Measurements from ENCODE around the gene DIP2C.

DIP2C gene

DNA sequence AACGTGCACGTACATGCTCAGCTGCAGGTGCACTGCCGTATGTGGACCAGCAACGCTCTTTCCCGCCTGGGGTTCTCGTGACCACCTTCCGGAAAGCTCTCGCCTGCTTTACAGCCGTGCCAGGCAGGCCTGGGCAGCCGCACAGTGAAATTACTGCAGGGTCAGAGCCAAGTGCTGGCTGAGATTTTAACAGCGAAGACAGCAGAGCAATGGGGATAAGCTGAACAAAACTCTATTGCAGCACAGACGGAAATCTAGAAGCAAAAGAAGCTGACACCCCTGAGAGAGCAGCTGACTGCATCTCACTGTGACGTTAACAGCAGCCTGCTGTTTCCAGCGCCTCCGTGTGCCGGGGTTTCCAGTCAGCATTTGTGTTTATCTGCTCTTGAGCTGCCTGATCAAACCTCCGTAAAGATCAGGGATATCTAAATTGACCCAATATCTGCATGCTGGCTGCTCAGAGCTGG lies 179.0 kb downstream of the DIP2C start:
- DNase-seq, result no peak

DNA sequence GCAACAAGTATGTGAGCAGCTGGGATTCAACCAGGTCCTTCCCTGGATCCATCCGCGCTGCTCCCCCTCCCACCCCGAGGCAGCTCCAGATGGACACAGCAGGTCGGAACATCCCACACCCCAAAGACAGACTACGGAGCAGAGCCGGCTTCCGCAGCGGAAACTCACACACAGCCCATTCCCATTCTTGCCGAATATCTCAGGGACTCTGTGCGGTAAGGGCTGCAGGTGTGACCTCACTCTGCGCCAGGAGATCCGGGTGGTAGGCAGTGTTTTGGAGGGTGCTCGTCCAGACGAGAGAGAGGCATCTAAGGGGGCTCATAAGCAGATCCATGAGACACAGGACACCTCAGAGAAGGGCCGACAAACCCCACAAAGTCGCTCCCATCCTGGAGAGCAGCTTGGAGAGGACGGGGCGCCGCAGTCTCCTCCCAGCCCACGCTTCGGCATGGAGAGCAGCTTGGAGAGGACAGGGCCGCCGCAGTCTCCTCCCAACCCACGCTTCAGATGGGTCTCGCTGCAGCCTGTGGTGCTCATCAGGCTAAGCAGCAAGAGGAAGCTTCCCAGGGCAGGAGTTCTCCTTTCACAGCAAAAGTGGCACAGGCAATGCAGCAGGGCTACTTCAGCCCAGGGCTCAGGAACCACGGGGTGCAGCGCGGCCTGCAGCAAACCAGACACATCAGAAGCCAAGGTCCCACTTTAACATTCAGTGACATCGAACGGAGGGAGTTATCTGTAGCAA lies 179.9 kb downstream of the DIP2C start:
- DNase-seq, result no peak

DNA sequence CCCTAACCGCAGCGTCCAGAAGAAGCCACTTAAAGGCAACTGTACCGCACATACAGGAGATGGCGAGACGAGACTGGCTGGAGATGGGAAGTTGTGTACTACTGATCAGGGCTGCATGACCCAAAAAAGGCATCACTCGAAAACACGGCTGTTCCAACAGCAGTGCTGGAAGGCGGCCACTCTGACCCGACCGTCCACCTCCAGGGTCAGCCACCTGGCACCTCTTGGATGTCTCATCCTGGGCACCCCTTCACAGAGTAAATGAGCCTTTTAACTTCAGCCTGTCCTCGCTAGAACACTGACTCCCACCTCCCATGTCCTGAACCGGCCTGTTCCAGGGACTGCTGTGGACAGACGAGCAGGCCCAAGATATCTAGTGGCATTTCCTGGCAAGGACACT lies 180.7 kb downstream of the DIP2C start:
- DNase-seq, result no peak

DNA sequence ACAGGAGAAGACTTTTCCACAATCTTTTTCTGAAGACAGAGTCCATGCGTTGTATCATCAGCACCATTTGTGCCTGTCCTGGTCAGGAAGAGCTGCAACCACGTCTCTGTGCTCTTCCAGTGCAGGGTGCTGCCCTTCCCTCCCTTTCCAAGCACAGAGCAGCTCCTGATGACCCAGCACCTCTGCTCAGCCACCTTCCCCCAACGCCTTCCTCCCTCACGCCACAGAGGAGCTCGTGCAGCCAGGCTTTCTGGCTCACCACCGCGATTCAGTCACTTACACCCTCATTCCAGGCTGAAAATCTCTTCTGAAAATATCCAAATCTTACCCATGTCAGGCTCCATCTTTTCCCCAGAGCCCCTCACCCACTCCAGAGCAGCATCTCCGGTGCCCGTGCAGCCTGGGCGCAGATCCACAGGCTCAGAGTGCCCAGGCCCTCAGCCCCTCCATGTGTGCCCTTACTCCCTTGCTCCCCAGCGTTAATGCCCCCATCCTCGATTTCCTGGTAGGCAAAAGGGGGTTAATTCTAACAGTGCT lies 181.5 kb downstream of the DIP2C start:
- DNase-seq, result no peak

DNA sequence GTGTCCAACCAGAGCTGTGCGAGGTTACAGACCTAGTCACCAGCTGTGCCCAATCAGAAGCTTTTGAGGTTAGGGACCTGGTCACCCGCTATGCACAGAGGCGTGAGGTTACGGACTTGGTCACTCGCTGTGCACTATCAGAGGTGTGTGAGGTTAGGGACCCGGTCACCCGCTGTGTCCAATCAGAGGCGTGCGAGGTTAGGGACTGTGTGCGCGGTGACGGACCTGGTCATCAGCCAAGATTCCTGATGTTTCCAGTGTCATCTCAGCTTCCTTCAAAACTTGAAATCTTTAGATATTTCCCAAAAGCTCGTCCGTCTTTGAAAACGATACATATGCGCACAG lies 182.1 kb downstream of the DIP2C start:
- DNase-seq, result no peak

DNA sequence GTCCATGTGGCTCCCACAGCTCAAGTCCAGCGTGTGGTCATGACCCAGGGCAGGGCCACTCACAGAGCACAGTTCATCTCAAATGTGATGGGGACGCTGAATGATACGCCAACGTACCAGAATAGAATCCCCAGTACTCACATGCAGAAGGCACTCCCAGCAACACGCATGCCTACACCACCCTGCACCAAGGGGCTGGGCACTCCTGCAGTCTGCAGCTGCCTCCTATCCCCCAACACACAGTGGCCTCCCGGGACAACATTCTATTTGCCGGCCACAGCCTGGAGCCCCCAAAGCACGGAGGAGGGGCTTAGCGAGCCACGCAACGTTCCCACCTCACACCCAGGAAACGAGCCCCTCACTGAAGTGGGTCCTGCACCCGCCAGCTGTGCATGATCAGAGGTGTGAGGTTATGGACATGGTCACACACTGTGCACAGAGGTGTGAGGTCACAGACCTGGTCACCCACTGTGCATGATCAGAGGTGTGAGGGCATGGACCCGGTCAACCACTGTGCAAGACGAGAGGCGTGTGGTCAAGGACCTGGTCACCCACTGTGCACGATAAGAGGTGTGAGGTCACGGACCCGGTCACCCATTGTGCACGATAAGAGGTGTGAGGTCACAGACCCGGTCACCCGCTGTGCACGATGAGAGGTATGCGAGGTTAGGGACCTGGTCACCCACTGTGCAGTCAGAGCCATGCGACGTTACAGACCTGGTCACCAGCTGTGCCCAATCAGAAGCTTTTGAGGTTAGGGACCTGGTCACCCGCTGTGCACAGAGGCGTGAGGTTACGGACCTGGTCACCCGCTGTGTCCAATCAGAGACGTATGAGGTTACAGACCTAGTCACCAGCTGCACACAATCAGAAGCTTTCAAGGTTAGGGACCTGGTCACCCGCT lies 182.8 kb downstream of the DIP2C start:
- DNase-seq, result no peak

DNA sequence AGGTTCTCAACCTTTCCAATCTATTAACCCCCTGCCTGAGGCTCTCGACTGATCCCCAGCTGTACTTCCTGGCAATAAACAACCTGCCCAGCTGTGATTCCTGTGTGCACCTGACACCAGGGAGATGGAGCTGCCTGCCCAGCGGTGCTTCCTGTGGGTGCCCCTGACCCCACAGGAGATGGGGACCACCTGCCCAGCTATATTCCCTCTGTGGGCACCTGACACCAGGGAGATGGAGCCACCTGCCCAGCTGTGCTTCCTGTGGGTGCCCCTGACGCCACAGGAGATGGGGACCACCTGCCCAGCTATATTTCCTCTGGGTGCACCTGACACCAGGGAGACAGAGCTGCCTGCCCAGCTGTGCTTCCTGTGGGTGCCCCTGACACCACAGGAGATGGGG lies 184.0 kb downstream of the DIP2C start:
- no peak for DNase-seq

DNA sequence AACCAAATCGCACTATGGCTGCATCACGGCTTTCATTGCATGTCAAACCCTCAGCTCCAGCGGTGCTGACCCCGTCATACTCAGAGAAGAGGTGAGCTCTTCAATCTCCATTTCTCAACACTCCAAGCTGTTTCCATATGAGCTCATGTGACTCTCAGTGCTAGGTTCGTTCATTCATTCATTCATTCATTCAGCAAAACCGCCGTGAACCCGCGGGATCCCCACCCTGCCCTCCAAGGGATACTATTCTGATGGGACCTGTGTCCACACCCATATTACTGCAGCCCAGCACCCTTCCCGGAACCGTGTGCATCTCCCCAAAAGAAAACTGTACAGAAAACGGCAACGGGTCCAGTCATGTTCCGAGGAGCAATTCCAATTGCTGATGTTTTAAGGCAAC lies 184.7 kb downstream of the DIP2C start:
- no peak for DNase-seq

DNA sequence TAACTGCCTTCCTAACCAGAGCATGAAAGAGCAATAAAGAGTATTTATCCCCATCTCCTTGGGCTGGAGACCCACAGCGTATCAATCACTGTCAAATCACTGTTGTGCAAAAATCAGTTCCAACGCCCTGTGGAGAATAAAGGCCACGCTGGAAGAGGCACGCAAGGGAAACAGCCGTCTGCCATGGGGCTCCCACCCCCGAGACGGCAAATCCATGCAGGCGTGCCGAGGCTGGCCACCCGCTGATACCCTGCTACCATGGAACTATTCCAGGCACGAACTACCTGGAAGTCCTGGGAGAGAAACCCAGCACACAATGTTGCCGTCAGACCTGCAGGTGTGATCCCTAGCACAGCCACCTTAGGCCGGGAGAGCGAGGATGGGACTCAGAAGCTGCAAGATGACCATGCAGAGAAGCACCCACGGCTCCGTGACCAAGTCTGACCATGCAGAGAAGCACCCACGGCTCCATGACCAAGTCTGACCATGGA lies 185.3 kb downstream of the DIP2C start:
- DNase-seq, result no peak

DNA sequence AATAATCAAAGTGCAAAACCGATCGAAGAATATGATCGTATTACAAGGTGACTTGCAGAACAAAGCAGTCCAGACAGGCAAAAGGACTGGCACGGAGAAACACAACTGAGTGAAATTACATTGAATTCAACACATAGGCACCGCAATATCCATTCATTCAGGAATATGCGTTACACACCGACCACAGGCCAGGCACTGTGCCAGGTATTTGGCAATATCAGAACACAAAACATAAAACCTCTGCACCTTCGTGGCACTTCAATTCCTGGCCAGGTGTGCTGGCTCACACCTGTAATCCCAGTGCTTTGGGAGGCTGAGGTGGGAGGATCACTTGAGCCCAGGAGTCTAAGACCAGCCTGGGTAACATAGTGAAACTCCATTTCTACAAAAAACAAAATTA lies 187.9 kb downstream of the DIP2C start:
- no peak for DNase-seq

DNA sequence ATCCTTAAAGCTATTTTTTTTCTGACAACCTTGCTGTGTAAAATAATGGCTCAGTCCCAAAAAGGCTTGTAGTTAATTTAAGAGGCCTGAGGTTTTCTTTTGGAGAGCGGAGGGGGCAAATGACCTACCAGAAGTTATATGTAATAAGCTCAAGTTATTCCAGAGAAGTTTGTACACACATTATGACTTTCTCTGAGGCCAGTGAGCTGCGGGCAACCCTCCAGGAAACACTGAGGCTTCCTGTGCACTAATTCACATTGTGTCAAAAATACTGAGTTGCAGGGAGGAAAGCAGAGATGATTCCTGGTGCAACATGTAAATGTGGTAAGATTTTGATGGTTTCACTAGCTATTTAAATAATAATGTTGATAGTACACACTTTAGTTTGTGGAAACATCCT lies 188.6 kb downstream of the DIP2C start:
- DNase-seq, result no peak

DNA sequence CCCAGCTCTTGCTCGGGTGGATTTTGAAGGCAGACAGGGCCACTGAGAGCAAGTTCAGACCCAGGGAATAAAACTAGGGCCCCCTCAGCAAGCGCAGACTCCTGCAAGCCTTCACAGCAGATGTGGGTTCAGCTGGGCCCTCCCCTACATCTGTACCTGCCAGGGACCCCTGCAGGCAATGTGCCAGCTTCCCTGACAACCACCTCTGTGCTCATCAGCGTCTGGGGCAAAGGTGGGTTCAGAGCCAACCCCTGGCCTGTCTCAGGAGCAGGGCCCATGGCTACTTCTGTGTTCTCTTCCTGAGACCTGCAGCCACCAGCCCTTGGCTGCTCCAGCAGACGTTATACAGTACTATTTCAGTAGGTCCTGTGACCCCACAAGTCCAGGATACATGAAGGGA lies 189.5 kb downstream of the DIP2C start:
- no peak for DNase-seq

DNA sequence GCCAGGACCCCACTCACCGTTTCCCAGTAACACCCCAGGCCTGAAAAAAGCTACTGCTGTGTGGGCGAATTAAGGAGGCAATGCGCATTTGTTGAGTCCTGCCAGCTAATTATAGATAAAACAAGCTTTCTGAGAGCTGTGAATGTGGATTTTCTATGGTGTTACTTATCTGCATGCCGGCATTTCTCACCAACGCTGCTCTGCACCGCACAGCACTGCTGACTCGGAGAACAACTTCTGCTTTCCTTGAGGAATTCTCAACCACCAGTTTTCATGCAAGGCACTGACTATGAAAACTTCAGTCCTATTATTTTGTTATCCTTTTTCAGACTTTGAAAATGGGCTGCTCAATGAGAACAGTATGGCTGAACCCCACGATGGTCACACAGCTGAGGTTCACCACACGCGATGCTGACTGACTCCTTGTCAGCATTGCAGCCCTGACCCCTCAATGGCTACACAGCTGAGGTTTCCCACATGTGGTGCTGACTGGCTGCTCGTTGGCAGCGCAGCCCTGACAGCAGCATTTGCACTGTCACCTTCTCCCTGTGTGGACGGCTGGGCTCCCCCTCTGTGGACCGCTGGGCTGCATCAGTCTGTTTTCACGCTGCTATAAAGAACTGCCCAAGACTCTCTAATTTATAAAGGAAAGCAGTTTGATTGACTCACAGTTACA lies 190.6 kb downstream of the DIP2C start:
- DNase-seq, result no peak

DNA sequence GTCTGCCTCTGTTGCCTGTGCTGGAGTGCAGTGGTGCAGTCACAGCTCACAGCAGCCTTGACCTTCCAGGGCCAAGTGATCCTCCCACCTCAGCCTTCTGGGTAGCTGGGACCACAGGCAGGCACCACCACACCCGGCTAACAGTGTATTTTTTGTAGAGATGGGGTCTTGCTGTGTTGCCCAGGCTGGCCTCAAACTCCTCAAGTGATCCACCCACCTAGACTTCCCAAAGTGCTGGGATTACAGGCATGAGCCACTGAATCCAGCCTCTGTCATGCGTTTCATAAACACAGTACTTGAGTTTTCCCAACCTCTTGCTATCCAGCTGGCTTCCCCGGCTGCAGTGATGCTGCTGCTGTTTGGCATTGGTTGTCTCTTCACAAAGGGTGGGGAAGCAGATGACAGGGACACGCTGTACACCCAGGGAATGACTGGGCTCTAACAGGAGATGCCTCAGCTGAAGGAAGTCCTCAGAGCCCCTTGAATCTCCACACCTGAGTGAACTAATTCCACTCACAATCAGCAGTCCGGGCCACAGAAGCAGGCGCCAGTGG lies 191.5 kb downstream of the DIP2C start:
- DNase-seq, result no peak

DNA sequence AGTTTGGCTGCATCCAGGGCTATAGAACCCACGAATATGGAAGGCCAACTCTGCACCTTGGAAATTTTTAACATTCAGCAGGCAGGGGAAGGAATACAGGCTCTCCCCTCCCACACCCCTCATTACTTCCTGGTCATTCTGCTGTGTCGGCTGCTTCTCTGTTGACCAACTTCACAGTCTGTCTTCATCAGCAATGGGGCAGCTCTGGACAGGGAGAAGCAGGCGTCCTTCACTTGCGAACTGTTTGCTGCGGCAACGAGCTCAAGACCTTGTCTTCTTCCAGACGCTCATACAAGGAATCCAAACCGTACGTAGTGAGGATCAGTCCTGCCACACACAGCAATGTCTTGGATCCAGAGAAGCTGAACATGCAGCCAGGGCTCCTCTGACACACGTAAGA lies 192.2 kb downstream of the DIP2C start:
- DNase-seq, result no peak

DNA sequence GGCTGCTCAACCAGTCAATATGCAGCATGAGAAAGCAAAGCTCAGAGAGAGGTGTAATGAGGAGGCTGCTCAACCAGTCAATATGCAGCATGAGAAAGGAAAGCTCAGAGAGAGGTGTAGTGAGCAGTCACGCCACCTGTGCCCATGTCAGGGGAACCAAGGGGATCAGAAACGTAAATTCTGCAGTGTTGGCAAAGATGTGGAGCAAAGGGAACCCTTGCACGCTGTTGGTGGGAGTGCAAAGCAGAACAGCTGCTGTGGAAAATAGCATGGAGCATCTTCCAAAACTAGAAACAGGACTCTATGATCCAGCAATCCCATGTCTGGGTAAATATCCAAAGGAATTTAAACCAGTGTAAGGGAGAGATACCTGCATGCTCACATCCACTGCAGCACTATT lies 194.9 kb downstream of the DIP2C start:
- no peak for DNase-seq

DNA sequence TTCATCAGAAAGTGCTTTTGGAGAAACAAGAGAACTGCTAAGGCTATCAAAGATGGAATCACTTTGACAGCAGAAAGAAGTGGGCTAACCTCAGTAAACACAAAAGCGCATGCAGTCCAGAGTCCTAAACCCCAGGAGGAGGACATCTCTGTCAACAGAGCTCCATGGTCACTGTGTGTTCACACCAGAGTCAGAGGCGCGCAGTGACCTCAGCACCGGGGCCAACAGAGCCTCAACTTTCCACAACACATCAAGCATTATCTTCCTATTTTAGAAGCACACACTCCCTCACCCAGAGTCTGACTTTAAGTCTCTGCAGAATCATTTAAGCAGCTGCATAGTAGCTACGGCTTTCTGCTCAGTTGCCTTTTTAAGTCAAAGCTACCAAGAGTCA lies 195.3 kb downstream of the DIP2C start:
- no peak for DNase-seq

DNA sequence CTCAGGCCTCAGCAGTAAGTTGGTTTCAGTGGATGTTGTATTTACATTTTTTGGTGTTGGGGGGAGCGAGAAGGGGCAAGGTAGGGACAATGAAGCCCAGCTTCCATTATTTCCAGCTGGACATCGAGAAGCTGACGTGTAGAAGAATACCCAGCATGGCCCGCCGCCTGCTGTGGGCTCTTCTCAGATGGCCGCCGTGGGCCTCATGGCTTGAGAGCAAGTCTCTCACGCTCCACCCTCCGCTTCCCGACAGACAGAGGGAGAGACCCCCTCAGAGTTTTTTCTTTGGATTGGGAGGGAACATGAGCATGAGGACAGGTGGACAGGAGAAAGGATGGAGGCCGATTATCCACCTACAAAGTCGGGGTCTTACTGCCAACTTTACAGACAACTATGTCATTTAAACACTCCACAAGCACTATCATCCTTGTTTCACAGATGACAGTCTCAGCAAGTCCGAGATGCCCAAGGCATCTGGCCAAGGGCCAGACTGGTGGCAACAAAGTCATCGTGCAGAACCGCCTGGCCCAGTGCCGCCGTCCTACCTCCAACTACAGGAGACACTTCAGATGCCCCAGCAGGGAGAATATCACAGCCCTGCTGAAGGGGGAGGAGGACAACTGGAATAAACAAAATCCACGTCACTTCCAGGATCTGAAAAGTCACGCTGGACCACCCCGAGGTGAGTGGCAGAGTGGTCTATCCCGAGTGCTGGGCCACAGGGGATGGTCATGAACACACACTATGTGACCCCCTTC lies 195.9 kb downstream of the DIP2C start:
- no peak for DNase-seq

DNA sequence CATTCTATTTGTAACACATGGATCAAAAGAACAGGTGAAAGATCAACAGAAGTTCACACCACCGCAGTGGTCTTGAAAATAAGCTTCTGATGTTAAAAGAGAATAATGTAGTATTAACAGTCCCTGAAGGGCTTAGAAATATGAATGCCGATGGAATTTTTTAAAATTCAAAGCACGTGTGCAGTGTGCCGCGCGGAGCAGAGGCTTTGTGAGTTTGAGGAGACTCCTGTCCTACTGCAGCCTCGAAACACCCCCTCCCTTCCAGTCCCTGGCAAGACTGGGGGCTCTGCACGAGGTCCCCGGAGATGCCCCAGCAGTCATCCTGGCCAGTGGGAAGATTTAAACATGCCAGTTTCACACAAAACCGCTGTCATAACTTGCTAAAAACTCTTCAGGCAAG lies 196.6 kb downstream of the DIP2C start:
- DNase-seq, result no peak

DNA sequence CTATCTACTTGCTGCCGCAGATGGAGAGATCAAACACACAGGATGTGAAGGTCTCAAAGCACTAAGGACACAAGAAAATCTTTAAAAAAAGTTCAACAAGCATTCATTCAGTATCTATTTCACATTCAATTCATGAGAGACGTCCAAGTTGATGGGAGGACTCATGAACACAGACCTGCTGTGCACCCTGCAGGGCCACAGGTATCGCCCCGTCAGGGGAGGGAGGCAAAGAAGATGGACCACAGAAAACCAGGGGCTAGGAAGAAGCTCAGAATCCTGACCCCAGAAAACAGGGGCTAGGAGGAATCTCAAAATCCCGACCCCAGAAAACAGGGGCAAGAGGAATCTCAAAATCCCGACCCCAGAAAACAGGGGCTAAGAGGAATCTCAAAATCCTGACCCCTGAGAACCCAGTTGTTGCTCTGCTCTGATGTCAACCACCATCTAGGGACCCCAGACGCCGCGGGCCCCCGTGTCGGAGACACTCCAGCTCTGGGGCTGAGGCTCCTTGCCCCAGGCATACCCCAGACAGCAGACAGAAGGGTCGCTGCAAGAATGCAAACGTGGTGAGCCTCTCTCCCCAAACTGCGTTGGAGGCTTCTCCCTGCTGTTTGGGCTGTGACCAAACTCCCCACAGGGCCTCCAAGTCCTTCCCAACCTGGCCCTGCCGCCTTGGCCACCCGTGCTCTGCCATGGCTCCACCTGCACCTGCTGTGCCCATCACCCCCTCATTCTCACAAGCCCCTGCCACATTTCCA lies 197.6 kb downstream of the DIP2C start:
- DNase-seq, result no peak

DNA sequence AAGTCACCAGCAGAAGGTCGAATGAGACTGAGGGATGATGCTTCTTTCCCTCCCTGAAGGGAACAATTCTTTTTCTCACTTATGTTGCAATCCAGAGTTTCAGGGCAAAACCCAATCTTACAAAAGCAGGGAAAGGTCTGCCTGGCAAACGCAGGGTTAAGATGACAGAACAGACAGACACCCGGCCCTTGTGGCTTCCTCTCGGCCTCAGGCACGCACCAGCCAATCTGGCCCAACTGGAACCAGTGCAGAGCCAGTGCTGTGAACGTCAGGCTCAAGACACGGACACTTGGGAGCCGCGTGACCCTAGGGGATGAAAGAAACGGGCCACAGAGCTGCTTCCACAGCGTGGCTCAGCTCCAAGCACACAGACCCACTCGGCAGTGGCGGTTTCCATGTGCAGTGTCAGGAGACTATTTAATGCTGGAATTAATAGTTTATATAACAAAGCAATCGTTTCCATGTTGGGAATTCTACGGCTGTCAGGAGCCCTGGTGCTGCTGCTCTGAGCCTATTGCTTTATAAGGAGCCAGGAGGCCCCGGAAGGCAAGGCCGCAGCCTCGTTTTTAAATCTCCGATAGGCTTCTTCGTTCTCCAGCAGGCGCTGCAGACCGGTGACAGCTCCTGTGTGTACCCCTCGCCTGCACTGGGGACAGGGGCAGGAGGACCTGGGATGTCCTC lies 198.4 kb downstream of the DIP2C start:
- DNase-seq, result no peak
